HUES48 (cell line): ENCODE results near the gene MIDN.
A peak's percentile ranks its signal among the peaks of the same experiment; 100 is the strongest.

Experiments
- H3K27ac ChIP-seq: one replicate; pipeline ENCODE4 v1.7.0; 2013; ENCODE audit warnings: low read depth, low read length, inconsistent platforms
- H3K27me3 ChIP-seq: 2 replicates; pipeline ENCODE4 v1.6.1; 2013; ENCODE audit warnings: mild to moderate bottlenecking, low read length; ENCODE audit not compliant: control insufficient read depth, insufficient read depth
- H3K36me3 ChIP-seq: 2 replicates; pipeline ENCODE4 v1.6.1; 2013; ENCODE audit warnings: low read length; ENCODE audit not compliant: control insufficient read depth, insufficient read depth
- H3K4me1 ChIP-seq: 2 replicates; pipeline ENCODE4 v1.6.1; 2013; ENCODE audit warnings: mild to moderate bottlenecking, low read length; ENCODE audit not compliant: control insufficient read depth, insufficient read depth
- H3K4me3 ChIP-seq: 2 replicates; pipeline ENCODE4 v1.5.1; 2013; ENCODE audit warnings: mild to moderate bottlenecking, low read depth, low read length
- H3K9ac ChIP-seq: 2 replicates; pipeline ENCODE4 v1.6.1; 2013; ENCODE audit warnings: mild to moderate bottlenecking, low read depth, low read length, moderate library complexity
- H3K9me3 ChIP-seq: 2 replicates; pipeline ENCODE4 v1.6.1; 2013; ENCODE audit warnings: low read length; ENCODE audit not compliant: control insufficient read depth, insufficient read depth

Gene MIDN

DNA sequence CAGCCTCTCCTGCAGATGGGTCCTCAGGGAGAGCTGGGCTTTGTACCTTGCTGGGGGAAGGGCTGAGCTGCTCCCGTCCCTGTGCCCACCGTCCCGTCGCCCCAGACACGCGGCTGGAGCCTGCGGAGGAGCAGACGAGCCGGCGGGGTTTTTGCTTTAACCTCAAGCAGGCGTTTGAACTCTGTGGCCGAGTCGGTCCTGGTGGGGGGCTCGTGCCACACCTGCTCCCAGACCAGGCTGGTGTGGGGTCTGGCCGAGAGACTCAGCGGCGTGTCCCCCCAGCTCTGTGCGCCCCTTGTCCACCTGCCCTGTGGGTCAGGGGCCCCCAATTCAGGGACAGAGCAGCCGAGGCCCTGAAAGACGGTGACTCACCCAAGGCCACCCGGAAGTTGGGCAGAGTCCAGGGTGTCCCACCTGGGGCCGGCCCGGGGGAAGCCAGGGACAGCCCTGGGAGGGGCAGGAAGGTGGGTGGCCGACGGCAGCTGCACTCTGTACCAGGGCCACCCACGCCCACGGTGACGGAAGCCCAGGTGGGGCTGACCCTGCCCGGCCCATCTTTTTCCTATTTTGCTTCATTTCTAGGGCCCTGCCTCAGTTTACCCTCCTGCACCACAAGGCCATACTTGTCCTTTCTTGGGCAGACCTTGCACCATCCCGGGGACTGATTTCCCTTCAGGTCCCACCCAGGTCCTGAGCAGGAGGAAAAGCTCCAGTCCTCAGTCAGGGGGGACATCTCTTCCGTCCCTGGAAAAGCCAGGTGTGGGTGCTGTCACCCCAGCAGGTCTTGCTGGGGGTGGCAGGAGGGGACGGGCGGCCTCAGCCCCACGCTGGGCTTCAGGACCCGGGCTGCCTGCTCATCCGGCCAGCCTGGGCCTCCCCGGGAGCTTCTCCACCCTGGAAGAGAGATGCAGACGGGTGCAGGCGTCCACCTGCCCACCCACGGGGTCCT lies 42.6 kb downstream of the MIDN start:
- Histone ChIP-seq H3K36me3 (no peaks in the 10 kb centered on the region), H3K4me3 (no peak overlapping the region), H3K27me3 (peaks cover 4% of the 10 kb centered on the region; the same call in 1 of the 2 replicates), H3K9ac (no peak overlapping the region), H3K4me1 (no peaks in the 10 kb centered on the region; the same call in 1 of the 2 replicates), H3K27ac (no peak overlapping the region), H3K9me3 (no peaks in the 10 kb centered on the region)

DNA sequence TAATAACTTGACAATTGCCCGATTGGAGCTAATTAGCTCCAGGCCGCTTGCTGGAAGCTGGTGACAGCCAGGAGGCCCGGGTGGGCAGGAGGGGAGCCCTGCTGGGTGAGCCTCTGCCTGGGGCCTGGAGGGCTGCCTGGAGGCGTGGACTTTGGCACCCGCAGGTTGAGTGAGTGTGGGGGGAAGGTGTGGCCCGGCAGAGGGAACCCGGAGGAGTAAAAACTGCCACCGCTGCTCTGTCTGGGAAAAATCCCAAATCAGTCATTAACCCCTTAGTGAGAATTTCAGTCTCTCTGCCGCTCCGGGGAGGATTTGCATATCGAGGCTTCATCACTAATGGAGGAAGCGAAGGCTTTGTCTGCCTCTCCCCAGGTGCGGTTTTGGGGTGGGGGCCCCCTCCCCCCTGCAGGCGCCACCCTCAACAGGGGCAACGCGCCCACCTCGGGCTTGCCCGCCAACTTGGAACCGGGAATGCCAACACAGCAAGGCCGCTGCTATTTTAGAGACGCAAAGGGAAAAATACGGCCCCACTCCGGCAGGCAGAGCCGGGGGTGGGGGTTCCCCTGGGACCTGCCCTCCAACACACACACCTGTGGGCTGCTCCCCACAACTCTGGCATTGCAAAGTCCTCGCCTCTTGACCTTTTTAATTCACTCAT lies 43.5 kb downstream of the MIDN start:
- H3K9ac ChIP-seq: no peak overlapping the region
- no peak overlapping the region for H3K4me3 ChIP-seq
- peaks cover 4% of the 10 kb centered on the region; the same call in 1 of the 2 replicates for H3K27me3 ChIP-seq
- H3K4me1 ChIP-seq: no peaks in the 10 kb centered on the region; the same call in 1 of the 2 replicates
- H3K27ac ChIP-seq: no peak overlapping the region
- no peaks in the 10 kb centered on the region for H3K36me3 ChIP-seq
- H3K9me3 ChIP-seq: no peaks in the 10 kb centered on the region

DNA sequence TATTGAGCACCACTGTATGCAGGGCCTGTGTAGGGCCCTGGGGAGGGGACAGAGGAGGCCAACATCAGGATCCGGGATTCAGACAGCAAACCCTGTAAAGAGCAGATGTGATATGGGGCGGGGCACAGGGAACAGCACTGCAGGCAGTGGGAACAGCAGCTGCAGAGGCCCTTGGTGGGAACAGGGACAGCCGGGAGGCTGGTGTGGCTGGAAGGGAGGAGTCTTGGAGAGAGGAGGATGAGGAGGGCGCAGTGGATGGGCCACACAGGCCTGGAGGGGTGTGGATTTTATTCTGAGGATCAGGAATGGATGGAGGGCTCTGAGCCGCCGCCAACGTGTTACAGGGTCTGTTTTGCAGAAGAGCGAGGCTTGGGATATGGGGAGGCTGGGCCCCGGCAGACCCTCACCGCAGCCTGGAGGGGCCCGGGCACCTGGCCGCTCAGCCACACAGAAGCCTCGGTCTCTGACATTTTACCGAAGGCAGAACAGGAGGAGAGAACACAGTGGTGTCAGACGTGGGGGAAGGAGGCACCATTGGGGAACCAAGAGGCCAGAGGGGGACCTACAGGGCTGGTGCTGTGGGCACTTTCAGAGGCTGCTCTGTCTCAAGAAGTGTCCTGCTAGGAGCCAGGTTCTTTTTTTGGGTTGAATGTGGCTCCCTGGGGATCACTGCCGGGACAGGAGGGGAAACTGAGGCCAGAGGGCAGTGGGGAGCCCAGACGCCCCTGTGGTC lies 44.2 kb downstream of the MIDN start:
- Histone ChIP-seq H3K9me3 (no peaks in the 10 kb centered on the region), H3K9ac (no peak overlapping the region), H3K27ac (no peak overlapping the region), H3K4me1 (no peaks in the 10 kb centered on the region; the same call in 1 of the 2 replicates), H3K27me3 (peaks cover 4% of the 10 kb centered on the region; the same call in 1 of the 2 replicates), H3K36me3 (no peaks in the 10 kb centered on the region), H3K4me3 (no peak overlapping the region)

DNA sequence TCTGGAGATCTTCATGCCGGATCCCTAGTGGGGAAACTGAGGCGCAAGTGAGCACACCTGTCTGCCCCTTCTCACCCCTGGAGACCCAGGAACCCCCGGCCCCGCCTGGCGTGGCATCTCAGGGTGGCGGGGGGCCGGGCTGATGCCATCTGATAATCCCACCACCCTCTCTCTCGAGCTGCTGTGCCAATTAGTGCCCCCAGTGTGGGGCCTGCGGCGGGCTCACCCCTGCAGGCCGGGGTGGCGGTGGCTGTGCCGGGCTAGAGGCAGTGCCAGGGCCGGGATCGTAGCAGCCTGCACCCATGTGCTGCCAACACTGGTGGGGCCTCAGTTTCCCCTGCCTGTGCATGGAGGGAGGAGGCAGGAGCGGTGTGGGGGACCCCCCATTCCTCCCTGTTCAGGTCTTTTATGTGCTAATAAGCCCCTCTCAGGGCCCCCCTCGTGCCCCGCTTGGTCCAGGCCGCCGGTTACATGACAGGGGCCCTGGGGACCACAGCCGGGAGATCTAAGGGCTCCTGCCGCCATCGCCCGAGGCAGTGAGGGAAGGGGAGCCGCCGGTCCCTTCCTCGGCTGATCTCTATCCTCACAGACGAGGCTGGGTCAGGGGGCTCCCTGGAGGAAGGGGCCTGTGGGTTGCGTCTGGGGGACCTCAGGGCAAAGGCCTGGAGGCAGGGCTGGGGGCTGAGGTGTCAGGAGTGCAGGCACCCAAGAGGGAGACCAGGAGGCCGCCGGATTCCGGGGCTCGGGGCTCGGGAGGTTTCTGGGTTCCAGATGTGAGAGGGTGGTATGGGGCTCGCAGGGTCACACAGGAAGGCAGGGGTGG lies 45.6 kb downstream of the MIDN start:
- no peak overlapping the region for H3K9ac ChIP-seq
- no peak overlapping the region for H3K4me3 ChIP-seq
- no peaks in the 10 kb centered on the region for H3K9me3 ChIP-seq
- H3K4me1 ChIP-seq: no peaks in the 10 kb centered on the region; the same call in 1 of the 2 replicates
- no peaks in the 10 kb centered on the region for H3K36me3 ChIP-seq
- peaks cover 4% of the 10 kb centered on the region; the same call in 1 of the 2 replicates for H3K27me3 ChIP-seq
- no peak overlapping the region for H3K27ac ChIP-seq

DNA sequence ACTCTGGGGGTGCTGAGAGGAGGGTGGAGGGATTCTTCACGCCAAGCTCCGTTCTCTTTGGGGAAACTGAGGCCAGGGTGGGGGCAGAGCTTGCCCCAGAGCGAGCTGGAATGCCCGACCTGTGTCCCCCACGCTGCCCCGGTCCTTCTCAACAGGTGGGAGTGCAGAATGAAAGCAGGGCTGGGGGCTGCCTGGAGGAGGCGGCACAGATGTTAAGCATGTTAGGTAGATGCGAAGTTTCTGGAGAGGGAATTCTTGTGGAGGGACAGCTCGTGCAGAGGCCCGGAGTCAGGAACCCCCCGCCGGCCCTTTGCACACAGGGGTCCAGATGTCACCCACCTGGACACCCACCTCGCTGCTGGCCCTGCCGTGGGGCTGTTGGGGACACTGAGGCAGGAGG lies 46.3 kb downstream of the MIDN start:
- Histone ChIP-seq H3K27me3 (peaks cover 4% of the 10 kb centered on the region; the same call in 1 of the 2 replicates), H3K9ac (no peak overlapping the region), H3K9me3 (no peaks in the 10 kb centered on the region), H3K36me3 (no peaks in the 10 kb centered on the region), H3K27ac (no peak overlapping the region), H3K4me3 (no peak overlapping the region), H3K4me1 (no peaks in the 10 kb centered on the region; the same call in 1 of the 2 replicates)

DNA sequence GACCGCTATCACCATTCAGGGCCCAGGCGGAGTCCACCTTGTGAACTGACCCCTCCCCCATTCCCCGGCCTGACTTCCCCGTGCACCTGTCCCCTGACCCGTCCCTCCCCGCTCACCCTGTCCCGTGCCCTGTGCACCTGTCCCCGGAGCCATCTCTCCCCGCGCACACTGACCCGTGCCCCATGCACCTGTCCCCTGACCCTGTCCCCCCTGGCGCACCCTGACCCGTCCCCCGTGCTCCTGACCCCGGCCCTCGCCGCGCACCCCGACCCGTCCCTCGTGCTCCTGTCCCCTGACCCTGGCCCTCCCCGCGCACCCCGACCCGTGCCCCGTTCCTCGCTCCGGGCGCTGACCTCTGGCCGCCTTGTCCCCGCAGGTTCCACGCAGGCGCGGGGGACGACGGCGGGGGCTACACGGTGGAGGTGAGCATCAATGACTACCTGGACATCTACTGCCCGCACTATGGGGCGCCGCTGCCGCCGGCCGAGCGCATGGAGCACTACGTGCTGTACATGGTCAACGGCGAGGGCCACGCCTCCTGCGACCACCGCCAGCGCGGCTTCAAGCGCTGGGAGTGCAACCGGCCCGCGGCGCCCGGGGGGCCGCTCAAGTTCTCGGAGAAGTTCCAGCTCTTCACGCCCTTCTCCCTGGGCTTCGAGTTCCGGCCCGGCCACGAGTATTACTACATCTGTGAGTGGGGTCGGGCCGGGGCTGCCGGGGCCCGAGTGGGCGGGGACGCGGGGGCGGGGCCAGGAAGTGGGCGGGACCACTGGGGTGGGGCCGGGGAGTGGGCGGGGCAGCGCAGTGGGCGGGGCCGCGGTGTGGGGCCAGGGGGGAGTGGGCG lies 47.0 kb downstream of the MIDN start:
- H3K9ac ChIP-seq: no peak overlapping the region

DNA sequence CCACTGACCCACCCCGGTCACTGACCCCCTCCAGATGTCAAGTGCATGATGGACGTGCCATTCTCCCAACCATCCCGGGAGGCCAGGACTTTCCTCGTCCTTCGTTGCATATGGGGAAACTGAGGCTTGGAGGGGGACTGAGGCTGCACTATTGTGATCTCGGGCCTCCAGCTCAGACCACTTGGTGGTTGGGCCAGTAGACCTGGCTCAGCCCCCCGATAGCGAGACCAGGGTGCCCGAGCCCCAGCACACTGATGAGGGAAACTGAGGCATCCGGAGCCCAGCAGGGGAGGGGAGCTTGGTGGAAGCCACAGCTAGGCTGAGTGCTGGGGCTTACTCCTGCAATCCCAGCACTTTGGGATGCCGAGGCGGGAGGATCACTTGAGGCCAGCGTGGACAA lies 47.7 kb downstream of the MIDN start:
- Histone ChIP-seq H3K4me1 (no peaks in the 10 kb centered on the region; the same call in 1 of the 2 replicates), H3K4me3 (no peak overlapping the region), H3K9me3 (no peaks in the 10 kb centered on the region), H3K27ac (no peak overlapping the region), H3K27me3 (peaks cover 4% of the 10 kb centered on the region; the same call in 1 of the 2 replicates), H3K36me3 (no peaks in the 10 kb centered on the region), H3K9ac (no peak overlapping the region)

More for the DNA sequence above, 47.0 kb downstream of the MIDN start:
- Histone ChIP-seq H3K27ac (no peak overlapping the region), H3K36me3 (no peaks in the 10 kb centered on the region), H3K4me1 (no peaks in the 10 kb centered on the region; the same call in 1 of the 2 replicates), H3K4me3 (peak overlapping the region; percentile 56; the same call in 1 of the 2 replicates), H3K9me3 (no peaks in the 10 kb centered on the region), H3K27me3 (peaks cover 4% of the 10 kb centered on the region; the same call in 1 of the 2 replicates)

DNA sequence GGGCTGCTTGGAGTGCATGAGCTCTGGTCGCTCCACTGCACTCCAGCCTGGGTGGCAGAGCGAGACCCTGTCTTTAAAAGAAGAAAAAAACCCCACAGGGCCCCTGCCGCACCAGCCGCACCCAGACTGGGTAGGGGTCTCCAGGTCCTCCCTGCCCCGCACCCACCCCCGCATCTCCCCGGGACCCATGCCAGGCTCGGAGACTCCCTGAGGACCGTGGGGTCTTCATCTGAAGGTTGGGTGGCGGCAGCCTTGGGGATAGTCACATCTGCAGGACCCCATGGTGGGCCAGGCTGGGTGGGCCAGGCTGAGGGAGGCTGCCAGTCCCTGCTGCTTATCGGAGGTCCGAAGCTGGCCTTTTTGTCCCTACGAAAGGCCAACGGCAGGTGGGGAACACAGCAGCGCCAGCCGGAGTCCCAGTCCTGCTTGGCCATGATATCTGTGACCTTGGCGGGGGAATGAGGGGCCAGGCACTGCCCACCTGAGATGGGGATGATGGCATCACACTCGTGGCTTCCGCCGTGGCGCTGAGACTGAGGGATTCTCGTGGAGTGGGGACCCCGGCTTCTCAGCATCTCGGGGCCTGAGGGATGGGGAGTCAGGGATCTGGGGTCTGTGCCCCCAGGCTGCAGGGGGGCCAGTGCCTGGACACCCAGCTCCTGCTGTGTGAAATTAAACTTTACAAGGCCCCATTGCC lies 48.3 kb downstream of the MIDN start:
- Histone ChIP-seq H3K27ac (no peak overlapping the region), H3K36me3 (no peaks in the 10 kb centered on the region), H3K4me1 (no peaks in the 10 kb centered on the region; the same call in 1 of the 2 replicates), H3K9me3 (no peaks in the 10 kb centered on the region), H3K4me3 (no peak overlapping the region), H3K27me3 (peaks cover 4% of the 10 kb centered on the region; the same call in 1 of the 2 replicates), H3K9ac (no peak overlapping the region)

DNA sequence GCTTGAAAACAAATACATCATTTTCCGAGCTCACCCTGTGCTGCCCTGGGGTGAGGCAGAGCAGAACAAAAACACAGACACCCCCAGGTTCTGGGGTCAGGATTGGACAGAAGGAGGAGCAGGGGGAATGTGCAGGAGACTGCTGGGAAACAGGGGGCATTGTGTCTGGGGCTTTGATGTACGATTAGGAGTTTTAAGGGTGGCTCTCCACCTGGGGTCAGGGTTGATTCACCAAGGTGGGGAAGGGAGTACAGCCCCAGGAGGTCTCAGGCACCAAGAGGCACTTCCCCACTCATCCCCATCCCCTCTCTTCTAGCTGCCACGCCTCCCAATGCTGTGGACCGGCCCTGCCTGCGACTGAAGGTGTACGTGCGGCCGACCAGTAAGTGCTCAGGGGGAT lies 49.9 kb downstream of the MIDN start:
- Histone ChIP-seq H3K27me3 (peaks cover 4% of the 10 kb centered on the region; the same call in 1 of the 2 replicates), H3K4me1 (no peaks in the 10 kb centered on the region; the same call in 1 of the 2 replicates), H3K27ac (no peak overlapping the region), H3K36me3 (no peaks in the 10 kb centered on the region), H3K9me3 (no peaks in the 10 kb centered on the region), H3K4me3 (no peak overlapping the region), H3K9ac (no peak overlapping the region)
